Activated CD8-positive, alpha-beta memory T cell treated with anti-CD3 and anti-CD28 coated beads for 36 hours (primary cell): ENCODE data around the gene PROZ. TPM values are rescaled to one million over a fixed set of nuclear protein-coding genes. Genes with fewer than 3 reads are reported as not detected.

Experiments used
- CTCF ChIA-PET: fragments of 350-600 bp; sonication (Branson Sonifier 250); formaldehyde crosslinking; loops from one replicate; lab custom pipeline; 2021; ENCODE audit warnings: antibody characterized with exemption; lab: Charles Lee
- POLR2A ChIA-PET: fragments of 350-600 bp; sonication (Branson Sonifier 250); formaldehyde crosslinking; loops from one replicate; lab custom pipeline; 2021; ENCODE audit warnings: antibody characterized with exemption; lab: Charles Lee
- total RNA-seq, 2 experiments: library from RNA; stranded (reverse); gene quantifications; one replicate each; pipeline ENCODE4 v1.2.3, GENCODE V29; 2021

Gene PROZ
- total RNA-seq, 2 experiments from 2014 or later: not detected

DNA sequence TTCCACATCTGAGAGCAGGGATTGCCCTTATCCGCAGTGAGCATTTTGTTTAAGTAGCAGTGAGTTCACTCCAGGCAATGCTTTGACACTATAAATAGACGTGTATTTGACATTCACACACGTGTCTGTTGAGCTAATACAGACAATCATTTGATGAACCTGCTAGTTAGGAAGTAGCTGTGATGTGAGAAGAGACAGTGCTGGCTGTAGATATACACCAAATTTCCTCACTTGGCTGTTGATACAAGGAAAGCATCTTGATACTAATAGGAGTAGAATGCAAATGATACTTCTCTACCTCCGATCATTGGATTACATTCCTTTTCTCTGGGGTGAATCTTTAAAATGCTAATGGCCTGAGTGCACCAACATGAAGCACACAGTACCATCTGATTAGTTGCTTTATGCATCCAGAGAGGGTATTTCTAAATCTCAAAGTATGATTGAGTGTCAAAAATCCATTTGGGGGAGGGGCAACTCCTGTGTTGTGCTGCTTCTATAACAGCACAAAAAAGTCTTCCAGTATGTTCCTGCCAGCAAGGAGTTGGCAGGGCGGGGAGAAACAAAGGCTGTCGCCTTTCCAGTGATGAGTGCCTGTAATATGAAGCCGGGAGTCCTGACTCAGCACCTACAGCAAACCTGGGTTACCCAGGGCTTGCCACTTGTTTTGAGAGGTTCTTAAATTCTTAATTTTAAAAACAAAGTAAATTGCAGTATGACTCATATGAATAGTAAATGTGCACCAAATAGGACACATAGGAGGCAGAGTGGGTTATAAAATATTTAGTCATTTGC, 58.0 kb downstream of the PROZ start:
- ChIA-PET CTCF (interaction anchor here (0.6 kb wide), 1 partner anchor 85 kb away, joined by 3 read pairs; no protein-coding TSS in a partner anchor), POLR2A (no interaction called here)

DNA sequence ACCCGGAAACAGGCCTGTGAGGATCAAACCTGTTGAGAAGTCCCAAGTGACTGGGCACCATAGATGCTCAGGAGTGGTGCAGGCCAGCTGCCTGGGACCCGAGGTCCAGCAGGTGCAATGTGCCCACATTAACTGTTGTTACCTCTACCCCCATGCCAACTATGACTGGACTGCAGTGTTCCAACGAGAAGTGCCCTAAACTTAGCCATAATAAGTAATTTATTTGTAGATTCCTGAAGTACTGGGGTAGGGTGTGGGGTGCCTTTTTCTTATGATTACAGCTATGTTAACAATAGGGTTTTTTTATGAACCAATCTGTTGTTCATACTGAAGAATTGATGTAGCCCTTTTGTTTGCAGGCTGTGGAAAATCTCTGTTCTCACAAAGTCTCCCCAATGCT, 60.1 kb downstream of the PROZ start:
- CTCF ChIA-PET: no interaction called here
- POLR2A ChIA-PET: no interaction called here

DNA sequence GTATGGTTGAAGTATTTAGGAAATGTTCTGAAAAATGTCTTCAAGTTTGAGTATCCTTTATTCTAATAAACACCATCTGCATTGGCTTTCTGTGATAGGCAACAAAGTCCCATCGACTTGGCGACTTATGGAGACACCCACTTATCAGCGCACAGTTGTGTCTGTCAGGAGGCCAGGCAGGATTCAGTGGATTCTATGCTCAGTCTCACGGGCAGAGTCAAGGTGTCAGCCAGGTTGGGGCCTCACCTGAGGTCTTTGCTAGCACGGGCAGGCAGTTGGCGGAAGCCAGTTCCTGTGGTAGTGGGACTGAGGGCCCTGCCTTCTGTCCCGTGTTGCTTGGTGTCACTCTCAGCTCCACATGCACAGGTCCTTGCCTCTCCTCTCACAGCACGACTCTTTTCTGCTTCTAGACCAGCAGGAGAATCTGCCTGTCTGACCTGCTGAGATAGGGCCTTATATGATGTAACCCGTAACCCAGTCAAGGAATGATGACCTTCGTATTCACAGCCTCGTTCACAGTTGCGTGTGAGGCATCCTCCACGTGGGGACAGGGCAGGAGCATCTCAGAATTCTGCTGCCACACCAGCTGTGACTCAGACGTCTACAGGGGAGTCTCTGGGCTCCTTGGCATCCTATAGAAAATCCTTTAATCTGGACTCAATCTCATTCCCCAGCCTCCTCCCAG, 61.0 kb downstream of the PROZ start:
- CTCF ChIA-PET: interaction anchor here (1.5 kb wide), 1 partner anchor 10 kb away, joined by 3 read pairs; the partner anchor contains the start of gene CUL4A

DNA sequence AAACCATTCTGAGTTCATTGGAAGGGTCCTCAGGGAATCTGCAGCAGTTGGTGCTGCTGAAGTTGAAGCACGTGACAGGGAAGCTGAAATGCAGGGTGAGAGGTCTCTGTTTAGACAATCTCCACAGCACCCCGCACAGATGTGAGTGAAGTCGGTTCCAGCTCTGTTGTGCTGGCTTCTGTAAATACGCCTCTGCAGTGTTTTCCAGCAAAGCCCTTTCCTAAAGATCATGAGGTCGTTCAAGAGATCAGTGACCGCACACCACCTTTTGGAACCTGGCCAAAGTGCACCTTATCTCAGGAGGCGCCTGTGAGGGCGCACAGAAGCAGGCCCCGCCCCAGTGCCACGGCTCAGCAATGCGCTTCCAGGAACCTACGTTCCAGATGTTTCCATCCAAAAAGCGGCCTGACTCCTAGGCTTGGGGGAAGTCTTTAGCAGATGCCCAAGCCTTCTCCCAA, 61.7 kb downstream of the PROZ start:
- POLR2A ChIA-PET: no interaction called here
- CTCF ChIA-PET: interaction anchor here (1.5 kb wide), 1 partner anchor 10 kb away, joined by 3 read pairs; the partner anchor contains the start of gene CUL4A

More for the DNA sequence above, 61.0 kb downstream of the PROZ start:
- POLR2A ChIA-PET: no interaction called here

DNA sequence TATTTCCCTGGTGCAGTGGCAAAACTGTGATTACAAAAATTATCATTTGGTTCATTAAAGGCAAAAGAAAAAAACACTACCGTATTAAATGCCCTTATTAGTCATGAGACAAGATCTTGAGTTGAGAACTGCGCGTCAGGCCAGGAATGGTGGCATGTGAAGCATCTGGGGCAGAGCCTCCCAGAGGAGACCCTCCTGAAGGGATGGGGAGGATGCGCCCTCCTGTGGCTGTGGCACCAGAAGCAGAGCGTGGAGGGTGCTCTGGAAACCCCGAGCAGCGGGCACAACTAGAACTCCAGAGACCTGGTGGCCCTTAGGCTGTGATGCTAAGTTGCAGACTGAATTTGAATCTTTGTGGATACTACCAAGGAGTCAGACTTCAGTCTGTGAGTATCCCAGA, 62.4 kb downstream of the PROZ start:
- ChIA-PET POLR2A (no interaction called here), CTCF (no interaction called here)

Other genes starting within 250 kb of the PROZ start
- 1 to 10 TPM; 7.9 to 8.7 TPM for gene MCF2L, start 189.4 kb upstream of the PROZ start, total RNA-seq
- under 1 TPM; 0.30 to 0.46 TPM for gene F7, start 52.9 kb upstream of the PROZ start, total RNA-seq
- gene F10, start 35.8 kb upstream of the PROZ start, total RNA-seq: not detected
- gene PCID2, start 50.0 kb downstream of the PROZ start, total RNA-seq: 10 to 100 TPM; 68.2 to 74.7 TPM
- gene CUL4A, start 51.0 kb downstream of the PROZ start, total RNA-seq: 10 to 100 TPM; 89.8 to 90.0 TPM
- 10 to 100 TPM; 83.4 to 85.1 TPM for gene LAMP1, start 138.6 kb downstream of the PROZ start, total RNA-seq
- gene GRTP1, start 205.5 kb downstream of the PROZ start, total RNA-seq: not detected